Activated naive CD8-positive, alpha-beta T cell treated with anti-CD3 and anti-CD28 coated beads, Interleukin-2, amount 50 U/mL, for 24 hours (primary cell): Measurements from ENCODE around the gene GPR12.

Experiments
- ATAC-seq: fragments of 150-1000 bp; cut with Tn5 transposase; one replicate; pipeline ENCODE4 v1.10.0; 2021
- DNase-seq: peaks from one replicate; pipeline ENCODE4 v3.0.0; 2021
- H3K27ac Mint-ChIP-seq: one replicate; pipeline ENCODE4 v1.8.0; 2021; ENCODE audit warnings: mild to moderate bottlenecking, mixed read lengths
- H3K27me3 Mint-ChIP-seq: one replicate; pipeline ENCODE4 v1.8.0; 2021; ENCODE audit warnings: mixed read lengths
- H3K36me3 Mint-ChIP-seq: one replicate; pipeline ENCODE4 v1.8.0; 2021; ENCODE audit warnings: low read depth, mixed read lengths
- H3K4me1 Mint-ChIP-seq: one replicate; pipeline ENCODE4 v1.8.0; 2021; ENCODE audit warnings: mixed read lengths
- H3K4me3 Mint-ChIP-seq: one replicate; pipeline ENCODE4 v1.8.0; 2021; ENCODE audit warnings: mild to moderate bottlenecking, moderate library complexity, mixed read lengths
- H3K9me3 Mint-ChIP-seq: one replicate; pipeline ENCODE4 v1.8.0; 2021; ENCODE audit warnings: mixed read lengths

Gene GPR12

GRCh38 chr13:26759907-26760831, at the start of gene GPR12:
TSS of gene GPR12 (minus strand) at chr13:26760786. CDS start at chr13:26759827, 959 bp downstream.
- ATAC-seq (no peak), DNase-seq (no peak)
- peaks cover 52% of the 10 kb centered on the region for H3K27me3 Mint-ChIP-seq
- peak within 1 kb of the TSS; percentile 56 for H3K4me3 Mint-ChIP-seq
- H3K9me3 Mint-ChIP-seq = no peaks in the 10 kb centered on the region
- H3K36me3 Mint-ChIP-seq = no peaks in the 10 kb centered on the region
- H3K4me1 Mint-ChIP-seq = peaks cover 14% of the 10 kb centered on the region
- no peak within 1 kb of the TSS for H3K27ac Mint-ChIP-seq

GRCh38 chr13:26810095-26810494, 49.5 kb upstream of the GPR12 start:
- H3K36me3 Mint-ChIP-seq = no peaks in the 10 kb centered on the region
- DNase-seq (no peak), ATAC-seq (no peak)
- peaks cover 23% of the 10 kb centered on the region for H3K27me3 Mint-ChIP-seq
- H3K4me1 Mint-ChIP-seq = no peaks in the 10 kb centered on the region
- no peak overlapping the region for H3K27ac Mint-ChIP-seq
- H3K4me3 Mint-ChIP-seq = no peak overlapping the region
- peaks cover 7% of the 10 kb centered on the region for H3K9me3 Mint-ChIP-seq

- H3K4me3 Mint-ChIP-seq = no peak overlapping the region
- no peaks in the 10 kb centered on the region for H3K36me3 Mint-ChIP-seq
- DNase-seq = no peak
- H3K27me3 Mint-ChIP-seq = peaks cover 34% of the 10 kb centered on the region
- H3K9me3 Mint-ChIP-seq = peaks cover 12% of the 10 kb centered on the region
- H3K4me1 Mint-ChIP-seq = no peaks in the 10 kb centered on the region
- H3K27ac Mint-ChIP-seq = no peak overlapping the region
- no peak for ATAC-seq
Measured at GRCh38 chr13:26806891-26807290, 46.3 kb upstream of the GPR12 start.

GRCh38 chr13:26787961-26788360, 27.4 kb upstream of the GPR12 start:
- Mint-ChIP-seq H3K9me3 (no peaks in the 10 kb centered on the region), H3K4me1 (peaks cover 14% of the 10 kb centered on the region), H3K4me3 (no peak overlapping the region), H3K36me3 (no peaks in the 10 kb centered on the region), H3K27ac (no peak overlapping the region), H3K27me3 (peaks cover 1% of the 10 kb centered on the region)
- DNase-seq (no peak), ATAC-seq (no peak)

GRCh38 chr13:26786651-26787295, 26.2 kb upstream of the GPR12 start:
- DNase-seq = no peak
- Mint-ChIP-seq H3K27ac (no peak overlapping the region), H3K4me1 (peaks cover 14% of the 10 kb centered on the region), H3K36me3 (no peaks in the 10 kb centered on the region), H3K9me3 (peaks cover 5% of the 10 kb centered on the region), H3K4me3 (no peak overlapping the region), H3K27me3 (peaks cover 3% of the 10 kb centered on the region)
- no peak for ATAC-seq

GRCh38 chr13:26785838-26786630, 25.4 kb upstream of the GPR12 start:
- Mint-ChIP-seq H3K27ac (no peak overlapping the region), H3K4me3 (peak overlapping the region; percentile 76), H3K4me1 (peaks cover 14% of the 10 kb centered on the region), H3K27me3 (peaks cover 2% of the 10 kb centered on the region), H3K9me3 (peaks cover 5% of the 10 kb centered on the region), H3K36me3 (no peaks in the 10 kb centered on the region)
- ATAC-seq (peak; percentile 84), DNase-seq (peak; percentile 55)

- Mint-ChIP-seq H3K9me3 (peaks cover 5% of the 10 kb centered on the region), H3K36me3 (no peaks in the 10 kb centered on the region), H3K27ac (no peak overlapping the region), H3K4me3 (peak overlapping the region; percentile 76), H3K4me1 (peaks cover 14% of the 10 kb centered on the region), H3K27me3 (peaks cover 2% of the 10 kb centered on the region)
- ATAC-seq = no peak
- DNase-seq = peak; percentile 25
Measured at GRCh38 chr13:26784704-26785639, 24.4 kb upstream of the GPR12 start.

- DNase-seq (no peak), ATAC-seq (no peak)
- no peaks in the 10 kb centered on the region for H3K36me3 Mint-ChIP-seq
- H3K4me1 Mint-ChIP-seq = peaks cover 4% of the 10 kb centered on the region
- peaks cover 6% of the 10 kb centered on the region for H3K27me3 Mint-ChIP-seq
- H3K9me3 Mint-ChIP-seq = peaks cover 5% of the 10 kb centered on the region
- no peak overlapping the region for H3K27ac Mint-ChIP-seq
- no peak overlapping the region for H3K4me3 Mint-ChIP-seq
Measured at GRCh38 chr13:26780411-26780810, 19.8 kb upstream of the GPR12 start.

- no peak overlapping the region for H3K4me3 Mint-ChIP-seq
- DNase-seq = no peak
- no peak overlapping the region for H3K27ac Mint-ChIP-seq
- H3K36me3 Mint-ChIP-seq = no peaks in the 10 kb centered on the region
- H3K9me3 Mint-ChIP-seq = peaks cover 5% of the 10 kb centered on the region
- no peaks in the 10 kb centered on the region for H3K4me1 Mint-ChIP-seq
- ATAC-seq = no peak
- H3K27me3 Mint-ChIP-seq = peaks cover 6% of the 10 kb centered on the region
Measured at GRCh38 chr13:26779321-26779720, 18.7 kb upstream of the GPR12 start.

GRCh38 chr13:26772531-26772930, 11.9 kb upstream of the GPR12 start:
- ATAC-seq (no peak), DNase-seq (no peak)
- Mint-ChIP-seq H3K9me3 (no peaks in the 10 kb centered on the region), H3K27me3 (peaks cover 2% of the 10 kb centered on the region), H3K4me1 (no peaks in the 10 kb centered on the region), H3K4me3 (no peak overlapping the region), H3K36me3 (no peaks in the 10 kb centered on the region), H3K27ac (no peak overlapping the region)

- no peaks in the 10 kb centered on the region for H3K36me3 Mint-ChIP-seq
- H3K9me3 Mint-ChIP-seq = no peaks in the 10 kb centered on the region
- no peak overlapping the region for H3K4me3 Mint-ChIP-seq
- no peaks in the 10 kb centered on the region for H3K4me1 Mint-ChIP-seq
- peaks cover 2% of the 10 kb centered on the region for H3K27me3 Mint-ChIP-seq
- ATAC-seq = no peak
- H3K27ac Mint-ChIP-seq = no peak overlapping the region
- DNase-seq = no peak
Measured at GRCh38 chr13:26771796-26772195, 11.2 kb upstream of the GPR12 start.

GRCh38 chr13:26762745-26763345, 2.3 kb upstream of the GPR12 start:
- no peak for DNase-seq
- peaks cover 14% of the 10 kb centered on the region for H3K4me1 Mint-ChIP-seq
- no peaks in the 10 kb centered on the region for H3K9me3 Mint-ChIP-seq
- H3K4me3 Mint-ChIP-seq = no peak overlapping the region
- no peaks in the 10 kb centered on the region for H3K36me3 Mint-ChIP-seq
- peaks cover 57% of the 10 kb centered on the region for H3K27me3 Mint-ChIP-seq
- H3K27ac Mint-ChIP-seq = no peak overlapping the region
- ATAC-seq = no peak

GRCh38 chr13:26760832-26761582, 421 bp upstream of the GPR12 start:
- H3K9me3 Mint-ChIP-seq = no peaks in the 10 kb centered on the region
- H3K4me1 Mint-ChIP-seq = peaks cover 14% of the 10 kb centered on the region
- no peaks in the 10 kb centered on the region for H3K36me3 Mint-ChIP-seq
- peak overlapping the region; percentile 47 for H3K4me3 Mint-ChIP-seq
- ATAC-seq (peak; percentile 24), DNase-seq (no peak)
- peaks cover 55% of the 10 kb centered on the region for H3K27me3 Mint-ChIP-seq
- no peak overlapping the region for H3K27ac Mint-ChIP-seq
